HepG2 (cell line): Measurements from ENCODE around the gene PA2G4. TPM values are rescaled to one million over a fixed set of nuclear protein-coding genes. Genes with fewer than 3 reads are reported as not detected.

ENCODE experiments used
- ATAC-seq: fragments of 200-7000 bp; cut with Tn5 transposase; 3 replicates; pipeline ENCODE4 v1.9.1; 2020; ENCODE audit warnings: mild to moderate bottlenecking, moderate library complexity
- BruUV-seq: library from RNA; stranded (reverse); fragments of 400-500 nt; replicated peaks from 2 replicates; lab custom pipeline; 2021; lab: Mats Ljungman, UMichigan
- CTCF ChIA-PET: fragments of 300-600 bp; formaldehyde crosslinking; extraction: SDS; loops from one replicate; lab custom pipeline; 2021; ENCODE audit warnings: low total read pairs, inconsistent platforms, low intra/inter-chr PET ratio; lab: Yijun Ruan, JAX
- POLR2A ChIA-PET: fragments of 350-600 bp; sonication (Branson Sonifier 250); formaldehyde crosslinking; loops from one replicate; lab custom pipeline; 2020; ENCODE audit warnings: antibody characterized with exemption, inconsistent platforms; lab: Yijun Ruan, JAX
- DNase-seq: peaks from one replicate; pipeline ENCODE4 v3.0.0-alpha.2; 2015; ENCODE audit warnings: low spot score
- FAIRE-seq: peaks from 3 replicates; lab custom pipeline; 2011; peaks lifted over from hg19 to GRCh38; lab: Jason Lieb, UNC
- H2AFZ ChIP-seq: one replicate; pipeline ENCODE4 v1.6.1; 2011; ENCODE audit warnings: low read length, inconsistent platforms
- H3K27ac ChIP-seq: fragments of 300-600 bp; 3 replicates; pipeline ENCODE4 v1.8.0; 2011; ENCODE audit warnings: mixed run types, mild to moderate bottlenecking, mixed read lengths, low read length, inconsistent platforms; ENCODE audit not compliant: insufficient read depth; ENCODE audit errors: extremely low read length
- H3K27me3 ChIP-seq, 2 experiments: fragments of 200-600 bp in 1 of 2; 2 replicates in 1 of 2; 3 replicates in 1 of 2; pipeline versions ENCODE4 v1.6.0 to v1.8.0; 2011; ENCODE audit warnings: low read length in 2 of 2, mild to moderate bottlenecking in 2 of 2, moderate library complexity in 2 of 2, inconsistent platforms in 1 of 2; ENCODE audit not compliant: insufficient read depth in 2 of 2, control insufficient read depth in 1 of 2
- H3K36me3 ChIP-seq, 2 experiments: fragments of 200-600 bp in 1 of 2; replicated peaks in 1 of 2; 2 replicates in 1 of 2; 3 replicates in 1 of 2; pipeline versions ENCODE4 v1.5.1 to v1.8.0; 2011; ENCODE audit warnings: low read length in 2 of 2, inconsistent platforms in 1 of 2; ENCODE audit not compliant: insufficient read depth in 2 of 2, control insufficient read depth in 1 of 2
- H3K4me1 ChIP-seq: 2 replicates; pipeline ENCODE4 v1.5.1; 2012; ENCODE audit warnings: low read length, inconsistent platforms; ENCODE audit not compliant: insufficient read depth
- H3K4me2 ChIP-seq: 2 replicates; pipeline ENCODE4 v1.6.0; 2011; ENCODE audit warnings: low read depth, low read length, inconsistent platforms
- H3K4me3 ChIP-seq, 3 experiments: fragments of 200-600 bp in 1 of 3; sonication (generic), shearing (Covaris generic) in 1 of 3; replicated peaks in 1 of 3; 2 replicates each; pipeline ENCODE4 v1.5.1; 2011 to 2016; ENCODE audit warnings: low read length in 3 of 3, inconsistent platforms in 2 of 3, low read depth in 2 of 3, mild to moderate bottlenecking in 2 of 3, control low read depth in 1 of 3, mixed read lengths in 1 of 3; ENCODE audit not compliant: insufficient read depth in 1 of 3
- H3K79me2 ChIP-seq: one replicate; pipeline ENCODE4 v1.6.1; 2011; ENCODE audit warnings: low read length, inconsistent platforms; ENCODE audit not compliant: insufficient read depth
- H3K9ac ChIP-seq: 2 replicates; pipeline ENCODE4 v1.6.0; 2011; ENCODE audit warnings: mild to moderate bottlenecking, low read depth, low read length, inconsistent platforms; ENCODE audit not compliant: insufficient read depth
- H3K9me3 ChIP-seq: 2 replicates; pipeline ENCODE4 v1.5.1; 2012; ENCODE audit warnings: mild to moderate bottlenecking, low read length
- H4K20me1 ChIP-seq: 2 replicates; pipeline ENCODE4 v1.6.0; 2011; ENCODE audit warnings: inconsistent platforms, mild to moderate bottlenecking, low read length, moderate library complexity; ENCODE audit not compliant: insufficient read depth
- AGO2 ChIP-seq: fragments of 200-400 bp; formaldehyde crosslinking; optimal IDR thresholded peaks from 2 replicates; pipeline ENCODE3; 2017; ENCODE audit warnings: mild to moderate bottlenecking, low read depth, low read length, moderate library complexity
- DMAP1 ChIP-seq: IDR thresholded peaks from 2 replicates; pipeline ENCODE4 v1.6.1; 2016
- GLMP ChIP-seq: sonication (generic); formaldehyde crosslinking; IDR thresholded peaks from 2 replicates; pipeline ENCODE4 v1.9.0; 2021; ENCODE audit warnings: missing genetic modification reagents, mild to moderate bottlenecking, borderline replicate concordance
- MED13 ChIP-seq: sonication (generic); formaldehyde crosslinking; IDR thresholded peaks from 2 replicates; pipeline ENCODE4 v1.5.0; 2020; ENCODE audit warnings: missing genetic modification reagents
- ZFAT ChIP-seq: sonication (generic); formaldehyde crosslinking; conservative IDR thresholded peaks from 2 replicates; pipeline ENCODE4 v1.8.1; 2023; ENCODE audit warnings: missing genetic modification reagents, inconsistent platforms
- ZMYM4 ChIP-seq: sonication (generic); formaldehyde crosslinking; IDR thresholded peaks from 2 replicates; pipeline ENCODE4 v1.8.1; 2023; ENCODE audit warnings: mild to moderate bottlenecking, missing genetic modification reagents
- ZNF3 ChIP-seq: IDR thresholded peaks from 2 replicates; pipeline ENCODE4 v1.7.0; 2017; ENCODE audit warnings: inconsistent platforms
- ZNF510 ChIP-seq: sonication (generic); formaldehyde crosslinking; IDR thresholded peaks from 2 replicates; pipeline ENCODE4 v1.4.0; 2020; ENCODE audit warnings: low read depth, mild to moderate bottlenecking, missing genetic modification reagents
- ZNF574 ChIP-seq: sonication (generic); formaldehyde crosslinking; IDR thresholded peaks from 2 replicates; pipeline ENCODE4 v1.4.0; 2020; ENCODE audit warnings: missing genetic modification reagents
- WGBS: methylation state at CpG from one replicate; pipeline ENCODE4 v1.1.6; 2017; ENCODE audit warnings: low lambda C conversion rate; 5-methylcytosine and 5-hydroxymethylcytosine counted together
- in situ Hi-C: cut with HindIII; loops from 2 replicates; pipeline ENCODE4 v1.10.0; 2017; ENCODE audit warnings: low pct_unique_long_range_greater_than_20kb; ENCODE audit not compliant: extremely low pct_ligation_motif_present
- intact Hi-C: fragments of 100-400 bp; cut with micrococcal nuclease; formaldehyde crosslinking; loops from one replicate; pipeline ENCODE4 v1.10.0; 2022; ENCODE audit not compliant: unreplicated experiment
- polyA plus RNA-seq, 8 experiments: library from polyadenylated mRNA; depleted of rRNA in 3 of 8; stranded (reverse) in 7 of 8; unstranded in 1 of 8; fragments of >200 nt; fragmentation: Illumina TruSeq in 4 of 8; extraction: Trizol in 4 of 8; gene quantifications; 2 replicates each; pipeline versions ENCODE4 v1.2.1 to v1.2.3, GENCODE V29; 2011 to 2016; ENCODE audit warnings: low read depth in 4 of 8, missing spikeins in 1 of 8, mixed read lengths in 1 of 8; ENCODE audit not compliant: insufficient read depth in 1 of 8
- total RNA-seq, 5 experiments: library from RNA; depleted of rRNA; stranded (reverse); fragments of >200 nt; fragmentation: Illumina TruSeq; extraction: Trizol; gene quantifications; 2 replicates each; pipeline ENCODE4 v1.2.3, GENCODE V29; 2016; ENCODE audit warnings: low read depth in 1 of 5

Gene PA2G4
- total and polyA plus RNA-seq, 2 of the 13 experiments (the other 11 are each of a cell fraction or from before 2014, with no cell fraction given), result 147 to 240 TPM

- ATAC-seq (no peak), DNase-seq (no peak), FAIRE-seq (no peak)
- no peak overlapping the region for H3K9ac ChIP-seq
- no peaks in the 10 kb centered on the region for H3K9me3 ChIP-seq
- ChIA-PET CTCF (no interaction called here), POLR2A (no interaction called here)
- no TSS peak for BruUV-seq
- H3K4me1 ChIP-seq, result no peaks in the 10 kb centered on the region
- no peak overlapping the region for H3K4me3 ChIP-seq
- no peaks in the 10 kb centered on the region for H3K36me3 ChIP-seq
- H3K27ac ChIP-seq, result no peak overlapping the region
- H3K79me2 ChIP-seq, result no peaks in the 10 kb centered on the region
- intact Hi-C loops, result no loop called here
- no peak overlapping the region for H2AFZ ChIP-seq
- no peaks in the 10 kb centered on the region; a peak in 1 of 5 replicates for H3K27me3 ChIP-seq
- TF ChIP-seq MED13 (no peak), AGO2 (no peak), GLMP (CRISPR knock-in tag) (no peak), ZFAT (CRISPR knock-in tag) (no peak), ZNF510 (no peak), ZMYM4 (CRISPR knock-in tag) (no peak), DMAP1 (CRISPR knock-in tag) (no peak), ZNF3 (no peak), ZNF574 (no peak)
- TF ChIP-seq, all 625 proteins: peak for 0
- no peak overlapping the region for H3K4me2 ChIP-seq
- 19% methylated on average over 5 of the region's 5 CpGs for WGBS
- in situ Hi-C loops, result no loop called here
- H4K20me1 ChIP-seq, result no peaks in the 10 kb centered on the region
Observed at GRCh38 chr12:56061982-56062381, 42.4 kb upstream of the PA2G4 start.
